ENCODE results near the gene DENND5B. TPM values are rescaled to one million over a fixed set of nuclear protein-coding genes. Genes with fewer than 3 reads are reported as not detected.

Gene DENND5B
- total RNA-seq, 1 experiment from 2014 or later: 34.9 TPM

GRCh38 chr12:31361730-31362114 is 229.2 kb downstream of the DENND5B start:
- Histone ChIP-seq H3K27me3 (replicated peaks; ENCODE audit: control insufficient read depth, insufficient read depth, low read length) (no peaks in the 10 kb centered on the region), H3K36me3 (ENCODE audit: control insufficient read depth, insufficient read depth, low read length) (no peaks in the 10 kb centered on the region), H3K9me3 (no peaks in the 10 kb centered on the region), H3K4me1 (peaks cover 24% of the 10 kb centered on the region), H3K4me3 (ENCODE audit: low read depth, low read length) (no peak overlapping the region)
- Mint-ChIP-seq H3K27ac (ENCODE audit: unreplicated experiment) (peak overlapping the region; percentile 82), H3K36me3 (ENCODE audit: insufficient read depth, unreplicated experiment) (peaks cover 5% of the 10 kb centered on the region), H3K27me3 (ENCODE audit: insufficient read depth, unreplicated experiment) (no peaks in the 10 kb centered on the region), H3K4me3 (ENCODE audit: unreplicated experiment) (no peak overlapping the region), H3K9me3 (ENCODE audit: unreplicated experiment) (peaks cover 10% of the 10 kb centered on the region), H3K4me1 (ENCODE audit: low read depth, unreplicated experiment) (peaks cover 33% of the 10 kb centered on the region)
- DNase-seq: no peak
- ChIA-PET CTCF (interaction anchor here (0.5 to 2.0 kb wide), 6 partner anchors 9 to 41 kb away, joined by 3 to 13 read pairs (median 7); partner anchors contain the start of gene SINHCAF), POLR2A (interaction anchor here (1.8 to 2.9 kb wide), 3 partner anchors 9 to 39 kb away, joined by 6 to 37 read pairs (median 14); partner anchors contain the start of gene SINHCAF)
- TF ChIP-seq, protein P1, sequence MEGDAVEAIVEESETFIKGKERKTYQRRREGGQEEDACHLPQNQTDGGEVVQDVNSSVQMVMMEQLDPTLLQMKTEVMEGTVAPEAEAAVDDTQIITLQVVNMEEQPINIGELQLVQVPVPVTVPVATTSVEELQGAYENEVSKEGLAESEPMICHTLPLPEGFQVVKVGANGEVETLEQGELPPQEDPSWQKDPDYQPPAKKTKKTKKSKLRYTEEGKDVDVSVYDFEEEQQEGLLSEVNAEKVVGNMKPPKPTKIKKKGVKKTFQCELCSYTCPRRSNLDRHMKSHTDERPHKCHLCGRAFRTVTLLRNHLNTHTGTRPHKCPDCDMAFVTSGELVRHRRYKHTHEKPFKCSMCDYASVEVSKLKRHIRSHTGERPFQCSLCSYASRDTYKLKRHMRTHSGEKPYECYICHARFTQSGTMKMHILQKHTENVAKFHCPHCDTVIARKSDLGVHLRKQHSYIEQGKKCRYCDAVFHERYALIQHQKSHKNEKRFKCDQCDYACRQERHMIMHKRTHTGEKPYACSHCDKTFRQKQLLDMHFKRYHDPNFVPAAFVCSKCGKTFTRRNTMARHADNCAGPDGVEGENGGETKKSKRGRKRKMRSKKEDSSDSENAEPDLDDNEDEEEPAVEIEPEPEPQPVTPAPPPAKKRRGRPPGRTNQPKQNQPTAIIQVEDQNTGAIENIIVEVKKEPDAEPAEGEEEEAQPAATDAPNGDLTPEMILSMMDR (IDR thresholded peaks at IDR 0.05; ENCODE audit: insufficient read depth in 1 of 2, low read depth in 1 of 2, low read length in 1 of 2, severe bottlenecking in 1 of 2, unreplicated experiment in 1 of 2): no peak
- no TSS peak for BruUV-seq (replicated peaks)
- intact Hi-C loops (cut with micrococcal nuclease; ENCODE audit: unreplicated experiment): loop anchor here (2.0 kb wide), 2 partner anchors 21 to 35 kb away; partner anchors contain the start of gene SINHCAF

DNA sequence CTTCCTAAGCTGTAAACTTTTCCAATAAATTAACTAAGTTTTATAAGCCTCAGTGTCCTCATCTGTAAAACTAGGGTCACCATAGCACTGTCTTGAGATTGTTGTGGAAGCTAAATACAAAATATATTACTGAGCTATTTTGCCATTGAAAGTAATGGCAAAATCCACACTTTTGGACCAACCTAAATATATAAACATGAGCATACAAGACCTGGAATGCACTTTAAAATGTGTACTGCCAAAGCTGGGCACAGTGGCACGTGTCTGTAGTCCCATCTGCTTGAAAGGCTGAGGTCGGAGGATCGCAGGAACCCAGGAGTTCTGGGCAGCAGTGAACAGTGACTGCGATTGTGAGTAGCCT is 235.2 kb downstream of the DENND5B start:
- H3K36me3 Mint-ChIP-seq (ENCODE audit: insufficient read depth, unreplicated experiment): no peaks in the 10 kb centered on the region
- no peaks in the 10 kb centered on the region for H3K27me3 Mint-ChIP-seq (ENCODE audit: insufficient read depth, unreplicated experiment)
- CTCF ChIA-PET: no interaction called here
- H3K27ac Mint-ChIP-seq (ENCODE audit: unreplicated experiment): peak overlapping the region; percentile 26
- intact Hi-C loops (cut with micrococcal nuclease; ENCODE audit: unreplicated experiment): loop anchor here (1.0 to 2.0 kb wide), 2 partner anchors 15 to 29 kb away; partner anchors contain the start of gene SINHCAF
- peaks cover 7% of the 10 kb centered on the region for H3K4me1 Mint-ChIP-seq (ENCODE audit: low read depth, unreplicated experiment)
- Histone ChIP-seq H3K4me1 (peaks cover 13% of the 10 kb centered on the region), H3K9me3 (no peaks in the 10 kb centered on the region), H3K27me3 (replicated peaks; ENCODE audit: control insufficient read depth, insufficient read depth, low read length) (no peaks in the 10 kb centered on the region), H3K36me3 (ENCODE audit: control insufficient read depth, insufficient read depth, low read length) (no peaks in the 10 kb centered on the region), H3K4me3 (ENCODE audit: low read depth, low read length) (no peak overlapping the region)
- DNase-seq: no peak
- no TSS peak for BruUV-seq (replicated peaks)
- H3K9me3 Mint-ChIP-seq (ENCODE audit: unreplicated experiment): no peaks in the 10 kb centered on the region
- POLR2A ChIA-PET: interaction anchor here (1.8 kb wide), 1 partner anchor 15 kb away, joined by 5 read pairs; no protein-coding TSS in a partner anchor
- no peak overlapping the region for H3K4me3 Mint-ChIP-seq (ENCODE audit: unreplicated experiment)
- TF ChIP-seq, protein P1 (IDR thresholded peaks at IDR 0.05; ENCODE audit: insufficient read depth in 1 of 2, low read depth in 1 of 2, low read length in 1 of 2, severe bottlenecking in 1 of 2, unreplicated experiment in 1 of 2): no peak

DNA sequence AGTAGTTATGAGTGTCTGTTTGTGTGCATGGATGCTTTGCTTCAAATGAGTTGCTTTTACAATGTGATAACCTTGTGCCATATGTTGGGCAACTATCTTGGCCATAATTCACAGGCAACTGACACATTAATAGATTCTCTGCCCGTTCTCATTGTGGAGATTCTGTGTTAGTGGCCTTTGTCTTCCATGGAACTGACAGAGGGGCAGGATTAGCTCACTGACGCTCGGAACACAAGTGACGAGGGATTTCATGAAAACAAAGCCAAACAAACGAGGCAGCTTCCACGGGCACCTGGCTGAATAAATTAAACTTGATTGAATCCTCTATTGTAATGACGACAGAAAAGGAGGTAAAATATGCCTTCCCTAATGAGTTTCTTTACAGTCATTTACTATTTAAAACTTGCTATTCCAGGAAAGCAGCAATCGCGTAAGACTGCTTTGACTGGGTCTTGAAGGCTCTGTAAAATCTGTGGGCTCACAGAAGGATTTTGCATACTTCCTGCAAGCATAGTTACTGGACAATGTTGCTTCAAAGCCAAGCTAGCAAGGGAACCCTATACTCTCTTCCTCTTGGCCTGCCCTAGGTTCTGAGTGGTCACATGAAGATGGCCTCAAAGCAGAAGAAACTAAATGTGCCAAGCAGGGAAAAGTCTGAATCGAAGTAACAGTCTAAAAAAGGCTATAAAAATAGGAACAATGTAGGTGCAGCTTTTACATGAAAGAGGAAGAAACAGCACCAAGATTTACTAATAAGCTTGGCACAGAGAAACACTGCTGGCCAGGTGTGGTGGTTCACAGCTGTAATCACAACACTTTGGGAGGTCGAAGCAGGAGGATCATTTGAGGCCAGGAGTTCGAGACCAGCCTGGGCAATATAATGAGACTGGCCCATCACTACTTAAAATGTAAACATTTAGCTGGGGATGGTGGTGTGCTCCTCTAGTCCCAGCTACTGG is 236.9 kb downstream of the DENND5B start:
- Histone ChIP-seq H3K4me3 (ENCODE audit: low read depth, low read length) (no peak overlapping the region), H3K9me3 (no peaks in the 10 kb centered on the region), H3K36me3 (ENCODE audit: control insufficient read depth, insufficient read depth, low read length) (no peaks in the 10 kb centered on the region), H3K27me3 (replicated peaks; ENCODE audit: control insufficient read depth, insufficient read depth, low read length) (no peaks in the 10 kb centered on the region), H3K4me1 (peaks cover 13% of the 10 kb centered on the region)
- CTCF ChIA-PET: no interaction called here
- POLR2A ChIA-PET: interaction anchor here (0.8 to 1.7 kb wide), 3 partner anchors 15 to 28 kb away, joined by 3 to 10 read pairs (median 3); partner anchors contain the start of gene SINHCAF
- H3K9me3 Mint-ChIP-seq (ENCODE audit: unreplicated experiment): peaks cover 7% of the 10 kb centered on the region
- peak overlapping the region; percentile 14 for H3K27ac Mint-ChIP-seq (ENCODE audit: unreplicated experiment)
- TF ChIP-seq, protein P1 (IDR thresholded peaks at IDR 0.05; ENCODE audit: insufficient read depth in 1 of 2, low read depth in 1 of 2, low read length in 1 of 2, severe bottlenecking in 1 of 2, unreplicated experiment in 1 of 2): no peak
- BruUV-seq (replicated peaks): no TSS peak
- no peaks in the 10 kb centered on the region for H3K36me3 Mint-ChIP-seq (ENCODE audit: insufficient read depth, unreplicated experiment)
- intact Hi-C loops (cut with micrococcal nuclease; ENCODE audit: unreplicated experiment): loop anchor here (2.0 kb wide), 1 partner anchor 27 kb away; the partner anchor contains the start of gene SINHCAF
- DNase-seq: no peak
- no peak overlapping the region for H3K4me3 Mint-ChIP-seq (ENCODE audit: unreplicated experiment)
- H3K27me3 Mint-ChIP-seq (ENCODE audit: insufficient read depth, unreplicated experiment): no peaks in the 10 kb centered on the region
- H3K4me1 Mint-ChIP-seq (ENCODE audit: low read depth, unreplicated experiment): peaks cover 7% of the 10 kb centered on the region

All from Caco-2 (cell line).